SU-DHL-6 (cell line): ENCODE results near the gene KITLG.

ENCODE experiments used
- CTCF ChIP-seq: fragments of 200-600 bp; sonication (generic); IDR thresholded peaks from one replicate; pipeline ENCODE4 v1.5.1; 2017; ENCODE audit warnings: antibody characterized with exemption, mild to moderate bottlenecking, low read length, moderate library complexity; ENCODE audit not compliant: insufficient read depth, poor library complexity, severe bottlenecking
- EZH2phosphoT487 ChIP-seq: fragments of 200-600 bp; sonication (generic), shearing (Covaris generic); conservative IDR thresholded peaks from 2 replicates; pipeline ENCODE4 v1.6.1; 2018; ENCODE audit warnings: mild to moderate bottlenecking, antibody characterized with exemption, low read length, moderate library complexity, mixed read lengths

- TF ChIP-seq CTCF (no peak), EZH2phosphoT487 (no peak)
Observed at GRCh38 chr12:88615490-88615889, 35.2 kb upstream of the KITLG start.
